ENCODE measurements around the gene UBASH3A.

Gene UBASH3A

DNA sequence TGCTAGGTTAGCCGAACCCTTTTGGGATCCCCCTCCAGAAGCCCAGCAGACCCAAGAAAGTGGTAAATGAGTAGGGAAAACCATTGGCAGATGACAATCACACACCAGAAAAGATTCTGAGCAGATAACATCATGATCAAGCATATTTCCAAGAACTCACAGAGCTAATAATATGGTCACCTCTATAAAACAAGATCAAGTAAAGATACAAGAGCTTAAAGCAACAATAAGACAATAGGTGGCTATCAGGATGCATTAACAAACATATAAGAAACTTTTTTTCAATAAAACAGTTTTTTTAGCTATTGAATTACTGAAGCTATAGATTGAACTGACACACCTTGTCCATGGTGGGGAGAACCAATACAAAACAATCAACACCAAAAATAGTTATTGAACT is 29.0 kb downstream of the UBASH3A start:
- no peak for DNase-seq (ENCODE audit: extremely low read depth, low read depth)
- TF ChIP-seq, protein P1, sequence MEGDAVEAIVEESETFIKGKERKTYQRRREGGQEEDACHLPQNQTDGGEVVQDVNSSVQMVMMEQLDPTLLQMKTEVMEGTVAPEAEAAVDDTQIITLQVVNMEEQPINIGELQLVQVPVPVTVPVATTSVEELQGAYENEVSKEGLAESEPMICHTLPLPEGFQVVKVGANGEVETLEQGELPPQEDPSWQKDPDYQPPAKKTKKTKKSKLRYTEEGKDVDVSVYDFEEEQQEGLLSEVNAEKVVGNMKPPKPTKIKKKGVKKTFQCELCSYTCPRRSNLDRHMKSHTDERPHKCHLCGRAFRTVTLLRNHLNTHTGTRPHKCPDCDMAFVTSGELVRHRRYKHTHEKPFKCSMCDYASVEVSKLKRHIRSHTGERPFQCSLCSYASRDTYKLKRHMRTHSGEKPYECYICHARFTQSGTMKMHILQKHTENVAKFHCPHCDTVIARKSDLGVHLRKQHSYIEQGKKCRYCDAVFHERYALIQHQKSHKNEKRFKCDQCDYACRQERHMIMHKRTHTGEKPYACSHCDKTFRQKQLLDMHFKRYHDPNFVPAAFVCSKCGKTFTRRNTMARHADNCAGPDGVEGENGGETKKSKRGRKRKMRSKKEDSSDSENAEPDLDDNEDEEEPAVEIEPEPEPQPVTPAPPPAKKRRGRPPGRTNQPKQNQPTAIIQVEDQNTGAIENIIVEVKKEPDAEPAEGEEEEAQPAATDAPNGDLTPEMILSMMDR (IDR thresholded peaks at IDR 0.05; ENCODE audit: low read depth, low read length) = no peak

DNA sequence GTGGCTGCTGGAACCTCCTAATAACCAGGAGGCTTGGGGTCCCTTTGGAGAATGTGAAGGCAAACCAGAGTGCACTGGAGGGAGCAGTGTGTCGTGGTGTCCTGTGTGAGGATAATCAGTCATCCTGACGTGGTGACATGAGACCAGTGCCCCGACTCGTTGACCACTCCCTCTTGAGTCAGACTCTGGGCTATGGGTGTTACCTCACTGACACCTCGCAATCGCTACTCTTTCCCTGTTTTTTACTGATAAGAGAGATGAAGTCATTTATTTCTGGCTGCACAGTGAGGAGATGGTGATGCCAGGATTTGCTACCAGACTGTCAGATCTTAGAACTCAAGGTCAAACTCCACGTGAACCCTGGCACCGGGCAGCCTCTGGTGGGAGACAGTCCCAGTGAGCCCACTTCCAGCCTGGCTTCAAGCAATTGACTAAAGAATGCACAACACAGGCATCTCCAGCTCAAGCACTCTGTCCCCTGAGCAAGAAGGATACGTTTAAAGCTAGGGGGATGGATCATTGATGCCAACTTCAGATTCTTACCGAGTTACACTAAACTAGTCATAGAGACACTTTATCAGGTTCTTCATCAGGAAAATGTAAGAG is 30.3 kb downstream of the UBASH3A start:
- TF ChIP-seq, protein P1 (IDR thresholded peaks at IDR 0.05; ENCODE audit: low read depth, low read length) = no peak
- DNase-seq (ENCODE audit: extremely low read depth, low read depth) = no peak

DNA sequence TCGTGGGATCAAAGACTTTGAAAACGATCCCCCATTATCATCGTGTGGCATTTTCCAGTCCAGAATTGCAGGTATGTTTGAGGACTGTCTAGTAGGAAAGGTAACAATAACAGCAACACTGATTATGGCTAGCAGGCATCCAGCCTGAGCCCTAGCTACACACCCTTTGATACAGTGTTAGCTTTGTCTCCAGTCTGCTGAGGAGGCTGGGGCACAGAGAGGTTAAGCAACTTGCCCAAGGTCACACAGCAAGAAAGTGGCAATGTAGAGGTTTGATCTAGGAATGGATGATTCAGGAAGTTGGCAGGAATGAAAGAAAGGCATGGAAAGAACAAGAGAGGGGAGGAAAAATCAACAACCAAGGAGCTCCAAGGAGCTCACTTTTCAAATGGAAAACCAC is 31.2 kb downstream of the UBASH3A start:
- no peak for DNase-seq (ENCODE audit: extremely low read depth, low read depth)
- TF ChIP-seq, protein P1 (IDR thresholded peaks at IDR 0.05; ENCODE audit: low read depth, low read length) = no peak

DNA sequence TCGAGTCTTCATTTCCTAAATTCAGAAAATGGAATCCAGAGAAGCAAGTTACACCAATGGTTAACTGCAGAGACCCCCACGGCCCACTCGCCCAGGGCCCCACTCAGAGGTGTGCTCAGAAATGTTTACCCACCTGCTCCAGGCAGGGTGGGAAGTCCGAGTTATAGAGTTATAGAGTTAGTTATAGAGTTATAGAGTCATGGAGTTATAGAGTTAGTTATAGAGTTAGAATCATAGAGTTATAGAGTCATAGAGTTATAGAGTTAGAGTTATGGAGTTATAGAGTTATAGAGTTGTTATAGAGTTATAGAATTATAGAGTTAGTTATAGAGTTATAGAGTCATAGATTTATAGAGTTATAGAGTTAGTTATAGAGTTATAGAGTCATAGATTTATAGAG is 31.7 kb downstream of the UBASH3A start:
- no peak for DNase-seq (ENCODE audit: extremely low read depth, low read depth)
- TF ChIP-seq, protein P1 (IDR thresholded peaks at IDR 0.05; ENCODE audit: low read depth, low read length) = no peak

DNA sequence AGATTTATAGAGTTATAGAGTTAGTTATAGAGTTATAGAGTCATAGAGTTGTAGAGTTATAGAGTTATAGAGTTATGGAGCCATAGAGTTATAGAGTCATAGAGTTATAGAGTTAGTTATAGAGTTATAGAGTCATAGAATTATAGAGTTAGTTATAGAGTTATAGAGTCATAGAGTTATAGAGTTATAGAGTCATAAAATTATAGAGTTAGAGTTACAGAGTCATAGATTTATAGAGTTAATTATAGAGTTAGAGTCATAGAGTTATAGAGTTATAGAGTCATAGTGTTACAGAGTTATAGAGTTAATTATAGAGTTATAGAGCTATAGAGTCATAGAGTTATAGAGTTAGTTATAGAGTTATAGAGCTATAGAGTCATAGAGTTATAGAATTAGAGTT is 32.1 kb downstream of the UBASH3A start:
- DNase-seq (ENCODE audit: extremely low read depth, low read depth) = no peak
- TF ChIP-seq, protein P1 (IDR thresholded peaks at IDR 0.05; ENCODE audit: low read depth, low read length) = no peak

DNA sequence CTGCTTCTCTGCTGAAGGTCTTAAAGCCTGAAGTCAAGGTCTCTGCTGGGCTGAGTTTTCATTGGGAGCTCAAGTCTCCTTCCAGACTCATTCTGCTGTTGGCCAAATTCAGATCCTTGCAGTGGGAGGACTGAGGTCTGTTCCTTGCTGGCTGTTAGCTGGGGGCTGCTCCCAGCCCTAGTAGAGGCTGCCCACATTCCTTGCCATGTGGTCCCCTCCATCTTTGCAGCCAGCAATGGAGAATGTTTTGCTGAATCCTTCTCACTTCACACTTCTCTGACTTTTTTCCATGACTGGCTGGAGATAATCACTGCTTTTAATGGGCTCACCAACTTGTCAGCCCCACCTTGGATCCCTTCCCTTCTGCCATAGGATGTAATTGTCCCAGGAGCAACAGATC is 33.2 kb downstream of the UBASH3A start:
- TF ChIP-seq, protein P1 (IDR thresholded peaks at IDR 0.05; ENCODE audit: low read depth, low read length) = no peak

DNA sequence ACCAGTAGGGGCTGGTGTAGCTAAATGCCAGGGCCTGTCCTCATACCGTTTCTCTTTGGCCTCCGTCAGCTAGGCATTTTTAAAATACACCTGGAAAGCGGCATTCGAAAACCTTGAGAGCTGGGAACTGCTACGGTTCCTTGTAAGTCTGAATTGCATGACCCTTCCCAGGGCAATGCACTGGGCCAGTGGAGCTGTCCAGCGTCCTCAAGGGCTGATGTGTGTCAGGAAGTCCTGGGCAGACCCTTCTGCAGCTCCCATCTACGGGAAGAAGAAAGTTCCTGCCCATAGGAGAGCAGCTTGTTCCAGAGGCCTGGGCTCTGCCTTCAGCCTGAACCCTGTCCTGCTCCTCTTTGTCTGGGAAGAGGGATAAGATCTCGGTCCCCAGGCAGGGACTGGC is 34.1 kb downstream of the UBASH3A start:
- TF ChIP-seq, protein P1 (IDR thresholded peaks at IDR 0.05; ENCODE audit: low read depth, low read length) = no peak
- no peak for DNase-seq (ENCODE audit: extremely low read depth, low read depth)

More for the DNA sequence above, 33.2 kb downstream of the UBASH3A start:
- no peak for DNase-seq (ENCODE audit: extremely low read depth, low read depth)

Data from AG09319 (cell line).